Measurements from ENCODE around the gene GK2. TPM values are rescaled to one million over a fixed set of nuclear protein-coding genes. Genes with fewer than 3 reads are reported as not detected.

GK2 gene
- total and polyA plus RNA-seq, 9 of the 15 experiments (the other 6 are each of a cell fraction or from before 2014, with no cell fraction given) = 0.07 TPM; not detected in 8

- no TSS peak for BruUV-seq (replicated peaks)
- Histone ChIP-seq H3K79me2 (ENCODE audit: control insufficient read depth, insufficient read depth, low read length) (no peaks in the 10 kb centered on the region), H4K20me1 (replicated peaks; ENCODE audit: control insufficient read depth, insufficient read depth, low read length) (no peaks in the 10 kb centered on the region), H2AFZ (ENCODE audit: low read depth, low read length) (no peak overlapping the region), H3K27ac (ENCODE audit: extremely low read depth, low read depth, low read length) (no peak overlapping the region), H3K9me3 (replicated peaks; ENCODE audit: control insufficient read depth, insufficient read depth, low read depth, low read length) (no peaks in the 10 kb centered on the region; the same call in 1 of the 2 replicates), H3K4me2 (ENCODE audit: insufficient read depth, low read length) (no peak overlapping the region), H3K36me3 (ENCODE audit: control insufficient read depth, insufficient read depth, low read length) (no peaks in the 10 kb centered on the region), H3K4me3 (no peak overlapping the region), H3K4me1 (replicated peaks in 1 of 2; ENCODE audit: control insufficient read depth in 2 of 2, insufficient read depth in 2 of 2, low read length in 2 of 2) (no peaks in the 10 kb centered on the region), H3K9ac (ENCODE audit: insufficient read depth in 1 of 2, low read depth in 2 of 2, low read length in 2 of 2) (no peak overlapping the region), H3K9me1 (ENCODE audit: control insufficient read depth, insufficient read depth, low read length) (no peaks in the 10 kb centered on the region), H3K27me3 (ENCODE audit: control insufficient read depth in 2 of 2, insufficient read depth in 2 of 2, low read length in 2 of 2) (no peaks in the 10 kb centered on the region)
- CTCF ChIA-PET (ENCODE audit: low intra/inter-chr PET ratio) = no interaction called here
- FAIRE-seq (no peak), ATAC-seq (no peak), DNase-seq (ENCODE audit: extremely low read depth in 1 of 4, low spot score in 3 of 4) (no peak)
- in situ Hi-C loops (cut with MboI) (no loop called here), intact Hi-C loops (cut with micrococcal nuclease) (no loop called here)
- POLR2A ChIA-PET = no interaction called here
- no peak for TF ChIP-seq MECOM (CRISPR knock-in tag; IDR thresholded peaks at IDR 0.05)
- no peak for TF ChIP-seq ZNF609 (CRISPR knock-in tag; IDR thresholded peaks at IDR 0.05; ENCODE audit: borderline replicate concordance)
- TF ChIP-seq SFPQ (IDR thresholded peaks at IDR 0.05; ENCODE audit: low read depth, low read length) = no peak
- no peak for TF ChIP-seq CTCFL (IDR thresholded peaks at IDR 0.05; ENCODE audit: borderline replicate concordance, insufficient read depth, low read depth, low read length, poor library complexity, severe bottlenecking)
- no peak for TF ChIP-seq ZSCAN29 (IDR thresholded peaks at IDR 0.05)
- TF ChIP-seq JUNB (CRISPR knock-in tag; conservative IDR thresholded peaks at IDR 0.05) = no peak
- TF ChIP-seq POLR2AphosphoS2 (IDR thresholded peaks at IDR 0.05; ENCODE audit: low read length) = no peak
- TF ChIP-seq NFE2L1 (tag; IDR thresholded peaks at IDR 0.05; ENCODE audit: borderline replicate concordance, low read depth) = no peak
- TF ChIP-seq PML (IDR thresholded peaks at IDR 0.05; ENCODE audit: low read length) = no peak
- TF ChIP-seq FOXM1 (IDR thresholded peaks at IDR 0.05; ENCODE audit: low read depth) = no peak
- TF ChIP-seq FOXM1 (CRISPR knock-in tag; IDR thresholded peaks at IDR 0.05; ENCODE audit: low read depth) = no peak
- no peak for TF ChIP-seq NR3C1 (CRISPR knock-in tag; IDR thresholded peaks at IDR 0.05)
- TF ChIP-seq MBD1 (CRISPR knock-in tag; IDR thresholded peaks at IDR 0.05) = no peak
Measured at GRCh38 chr4:79426989-79427388, 19.0 kb upstream of the GK2 start.
